Endothelial cell of umbilical vein (primary cell): Measurements from ENCODE around the gene EIF1AX. TPM values are rescaled to one million over a fixed set of nuclear protein-coding genes. Genes with fewer than 3 reads are reported as not detected.

Source experiments
- BruUV-seq: library from RNA; stranded (reverse); fragments of 400-500 nt; replicated peaks from 2 replicates; lab custom pipeline; 2021; lab: Mats Ljungman, UMichigan
- CTCF ChIA-PET: fragments of 300-600, 350-600 bp; sonication (Branson Sonifier 250); formaldehyde crosslinking; loops from one replicate; lab custom pipeline; 2021; ENCODE audit warnings: antibody characterized with exemption, inconsistent platforms; lab: Charles Lee
- POLR2A ChIA-PET: fragments of 300-600, 350-600 bp; sonication (Branson Sonifier 250); formaldehyde crosslinking; loops from one replicate; lab custom pipeline; 2021; ENCODE audit warnings: antibody characterized with exemption, inconsistent platforms; lab: Charles Lee
- DNase-seq: peaks from one replicate; pipeline ENCODE4 v3.0.0-alpha.2; 2011; ENCODE audit warnings: low read depth, low spot score
- FAIRE-seq: peaks from 2 replicates; lab custom pipeline; 2011; peaks lifted over from hg19 to GRCh38; lab: Jason Lieb, UNC
- H2AFZ ChIP-seq: 2 replicates; pipeline ENCODE4 v1.6.0; 2012; ENCODE audit warnings: low read depth, low read length, control low read depth, inconsistent platforms
- H3K27ac ChIP-seq: 2 replicates; pipeline ENCODE4 v1.5.1; 2011; ENCODE audit warnings: low read depth, mild to moderate bottlenecking, control low read depth, low read length, moderate library complexity; ENCODE audit not compliant: insufficient read depth
- H3K27me3 ChIP-seq, 2 experiments: 2 replicates each; pipeline versions ENCODE4 v1.6.0 to v1.6.1; 2011; ENCODE audit warnings: low read length in 2 of 2, mixed read lengths in 1 of 2; ENCODE audit not compliant: control insufficient read depth in 2 of 2, insufficient read depth in 2 of 2
- H3K36me3 ChIP-seq, 2 experiments: 2 replicates in 1 of 2; 3 replicates in 1 of 2; pipeline ENCODE4 v1.5.1; 2011; ENCODE audit warnings: low read length in 2 of 2, mild to moderate bottlenecking in 1 of 2, moderate library complexity in 1 of 2; ENCODE audit not compliant: control insufficient read depth in 2 of 2, insufficient read depth in 2 of 2; ENCODE audit errors: extremely low read depth in 1 of 2
- H3K4me1 ChIP-seq: 3 replicates; pipeline ENCODE4 v1.5.1; 2011; ENCODE audit warnings: mild to moderate bottlenecking, low read length; ENCODE audit not compliant: control insufficient read depth, insufficient read depth; ENCODE audit errors: extremely low read depth
- H3K4me2 ChIP-seq: 2 replicates; pipeline ENCODE4 v1.6.1; 2011; ENCODE audit warnings: low read length, control low read depth, mixed read lengths; ENCODE audit not compliant: insufficient read depth
- H3K4me3 ChIP-seq, 3 experiments: fragments of 200-600 bp in 1 of 3; sonication (generic), shearing (Covaris generic) in 1 of 3; replicated peaks in 1 of 3; 2 replicates each; pipeline ENCODE4 v1.5.1; 2011 to 2016; ENCODE audit warnings: control low read depth in 3 of 3, low read length in 3 of 3, mild to moderate bottlenecking in 2 of 3, inconsistent platforms in 1 of 3, low read depth in 1 of 3, moderate library complexity in 1 of 3; ENCODE audit not compliant: insufficient read depth in 1 of 3
- H3K79me2 ChIP-seq: 2 replicates; pipeline ENCODE4 v1.6.0; 2012; ENCODE audit warnings: low read length, inconsistent platforms; ENCODE audit not compliant: control insufficient read depth, insufficient read depth
- H3K9ac ChIP-seq: replicated peaks from 2 replicates; pipeline ENCODE3; 2011; ENCODE audit warnings: low read length, control low read depth; ENCODE audit not compliant: insufficient read depth; ENCODE audit errors: extremely low read depth
- H3K9me1 ChIP-seq: replicated peaks from 3 replicates; pipeline ENCODE4 v1.6.0; 2011; ENCODE audit warnings: mild to moderate bottlenecking, low read length; ENCODE audit not compliant: control insufficient read depth, insufficient read depth; ENCODE audit errors: extremely low read depth
- H3K9me3 ChIP-seq: replicated peaks from 2 replicates; pipeline ENCODE4 v1.5.1; 2012; ENCODE audit warnings: low read length, inconsistent platforms; ENCODE audit not compliant: control insufficient read depth, insufficient read depth
- H4K20me1 ChIP-seq: replicated peaks from 2 replicates; pipeline ENCODE3; 2011; ENCODE audit warnings: mild to moderate bottlenecking, low read length; ENCODE audit not compliant: control insufficient read depth, insufficient read depth; ENCODE audit errors: extremely low read depth
- CTCF ChIP-seq, 2 donors: IDR thresholded peaks; 1 replicate in 1 of 2; 2 replicates in 1 of 2; pipeline ENCODE4 v1.5.1; 2011; ENCODE audit warnings: low read length in 2 of 2, mild to moderate bottlenecking in 2 of 2, moderate library complexity in 2 of 2, control low read depth in 1 of 2, inconsistent platforms in 1 of 2, low read depth in 1 of 2; ENCODE audit not compliant: insufficient read depth in 1 of 2; ENCODE audit errors: extremely low read depth in 1 of 2
- GATA2 ChIP-seq: IDR thresholded peaks from 2 replicates; pipeline ENCODE4 v1.7.0; 2011; ENCODE audit warnings: low read depth, mild to moderate bottlenecking, moderate library complexity, mixed read lengths, low read length; ENCODE audit not compliant: insufficient read length, insufficient read depth
- JUN ChIP-seq: IDR thresholded peaks from 2 replicates; pipeline ENCODE4 v1.6.1; 2011; ENCODE audit warnings: borderline replicate concordance, low read depth; ENCODE audit not compliant: insufficient read length, insufficient read depth
- MAX ChIP-seq: IDR thresholded peaks from 2 replicates; pipeline ENCODE4 v1.6.1; 2011; ENCODE audit not compliant: insufficient read depth, insufficient read length
- MYC ChIP-seq: IDR thresholded peaks from one replicate; pipeline ENCODE4 v1.6.1; 2011; ENCODE audit warnings: mild to moderate bottlenecking, low read depth, low read length
- POLR2A ChIP-seq: IDR thresholded peaks from 2 replicates; pipeline ENCODE4 v1.6.1; 2012; ENCODE audit warnings: low read depth, mild to moderate bottlenecking, control low read depth, low read length
- dilution Hi-C: fragments of 300-500 bp; cut with MboI; formaldehyde crosslinking; loops from one replicate; pipeline ENCODE4 v1.15.0; 2019; ENCODE audit warnings: low sequenced_read_pairs; ENCODE audit not compliant: extremely low pct_ligation_motif_present
- intact Hi-C: fragments of 100-400 bp; cut with micrococcal nuclease; formaldehyde crosslinking; loops from one replicate; pipeline ENCODE4 v1.10.0; 2022
- polyA plus RNA-seq, 4 experiments: library from polyadenylated mRNA; depleted of rRNA in 3 of 4; stranded (reverse) in 3 of 4; unstranded in 1 of 4; fragments of >200 nt; gene quantifications; 2 replicates each; pipeline versions ENCODE4 v1.2.1 to v1.2.3, GENCODE V29; 2011 to 2012; ENCODE audit warnings: missing spikeins in 1 of 4
- total RNA-seq: library from RNA; stranded (reverse); gene quantifications from 2 replicates; pipeline ENCODE4 v1.2.3, GENCODE V29; 2021

The EIF1AX gene
- total and polyA plus RNA-seq, 2 donors (not counting 3 experiments of a cell fraction or from before 2014, with no cell fraction given): 12.8 to 89.4 TPM

GRCh38 chrX:20189171-20189570 is 47.5 kb upstream of the EIF1AX start:
- Histone ChIP-seq H3K9ac (no peak overlapping the region), H2AFZ (no peak overlapping the region), H3K36me3 (no peaks in the 10 kb centered on the region), H3K4me2 (no peak overlapping the region), H3K9me1 (no peaks in the 10 kb centered on the region), H3K4me3 (no peak overlapping the region), H3K27me3 (no peaks in the 10 kb centered on the region), H3K79me2 (no peaks in the 10 kb centered on the region), H3K27ac (no peak overlapping the region), H3K4me1 (no peaks in the 10 kb centered on the region), H3K9me3 (no peaks in the 10 kb centered on the region), H4K20me1 (no peaks in the 10 kb centered on the region)
- no peak for FAIRE-seq
- no peak for DNase-seq
- no TSS peak for BruUV-seq
- TF ChIP-seq MAX (no peak), JUN (no peak), POLR2A (no peak), GATA2 (no peak), MYC (no peak), CTCF (IDR thresholded peaks at IDR 0.05; ENCODE audit: extremely low read depth in 1 of 2, insufficient read depth in 1 of 2, low read depth in 1 of 2, low read length in 2 of 2) (no peak)
- ChIA-PET CTCF (interaction anchor here (1.3 kb wide), 1 partner anchor 11 kb away, joined by 3 read pairs; no protein-coding TSS in a partner anchor), POLR2A (no interaction called here)
- intact Hi-C loops: no loop called here
- dilution Hi-C loops: no loop called here
